ENCODE results near the gene EIF2S2. TPM values are rescaled to one million over a fixed set of nuclear protein-coding genes. Genes with fewer than 3 reads are reported as not detected.

Gene EIF2S2
- total and polyA plus RNA-seq, 2 donors (not counting 1 experiment from before 2014, with no cell fraction given) = 108 to 140 TPM

GRCh38 chr20:34062570-34063482 is 49.2 kb downstream of the EIF2S2 start:
- no peaks in the 10 kb centered on the region for H4K20me1 ChIP-seq (ENCODE audit: control insufficient read depth, extremely low read depth, insufficient read depth, low read length)
- DNase-seq (ENCODE audit: low read depth in 2 of 2) = peak in 1 of 2 donors; percentile 48
- H3K79me2 ChIP-seq (ENCODE audit: control insufficient read depth, insufficient read depth, low read length) = peaks cover 19% of the 10 kb centered on the region
- no peaks in the 10 kb centered on the region for H3K27me3 ChIP-seq (ENCODE audit: control insufficient read depth, insufficient read depth, low read length)
- TF ChIP-seq EZH2 (IDR thresholded peaks at IDR 0.05; ENCODE audit: low read length, missing control alignments) (no peak), CTCF (conservative IDR thresholded peaks at IDR 0.05 in 1 of 2, IDR thresholded peaks at IDR 0.05 in 1 of 2; ENCODE audit: low read depth in 1 of 2, low read length in 2 of 2) (no peak)
- H3K27ac ChIP-seq (ENCODE audit: insufficient read depth, low read length) = no peak overlapping the region
- H3K4me3 ChIP-seq (replicated peaks in 1 of 4; ENCODE audit: control extremely low read depth in 1 of 4, insufficient read depth in 1 of 4, low read depth in 3 of 4, low read length in 4 of 4) = no peak overlapping the region
- no peak overlapping the region for H2AFZ ChIP-seq (ENCODE audit: low read length)
- peaks cover 10% of the 10 kb centered on the region for H3K4me1 ChIP-seq (ENCODE audit: control insufficient read depth, extremely low read depth, insufficient read depth, low read length)
- no peaks in the 10 kb centered on the region for H3K36me3 ChIP-seq (ENCODE audit: control insufficient read depth, insufficient read depth, low read length)
- no peak overlapping the region for H3K4me2 ChIP-seq (ENCODE audit: extremely low read depth, insufficient read depth, low read length)
- H3K9ac ChIP-seq (ENCODE audit: insufficient read depth, low read length) = no peak overlapping the region
- no peaks in the 10 kb centered on the region for H3K9me3 ChIP-seq (ENCODE audit: control insufficient read depth, insufficient read depth, low read depth, low read length)

DNA sequence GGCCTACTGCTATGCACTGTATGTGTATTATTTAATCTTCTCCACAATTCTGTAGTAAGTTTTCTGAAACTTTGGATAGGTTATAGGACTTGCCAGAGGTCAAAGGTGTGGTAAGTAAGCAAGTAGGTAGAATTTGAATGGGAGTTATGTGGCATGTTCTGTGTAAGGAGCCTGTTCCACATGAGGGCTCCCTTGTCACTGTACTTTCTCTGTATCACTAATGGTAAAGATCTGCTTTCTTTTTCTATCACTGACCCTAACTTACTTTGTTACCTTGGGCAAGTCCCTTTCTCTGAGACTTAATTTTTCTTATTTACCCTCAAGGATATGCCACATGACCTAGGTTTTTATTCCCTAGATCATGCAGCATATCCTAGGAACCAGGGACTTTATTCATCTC is 50.3 kb downstream of the EIF2S2 start:
- H3K4me2 ChIP-seq (ENCODE audit: extremely low read depth, insufficient read depth, low read length) = no peak overlapping the region
- peaks cover 1% of the 10 kb centered on the region for H4K20me1 ChIP-seq (ENCODE audit: control insufficient read depth, extremely low read depth, insufficient read depth, low read length)
- H3K9me3 ChIP-seq (ENCODE audit: control insufficient read depth, insufficient read depth, low read depth, low read length) = no peaks in the 10 kb centered on the region
- no peak for TF ChIP-seq CTCF (conservative IDR thresholded peaks at IDR 0.05 in 1 of 2, IDR thresholded peaks at IDR 0.05 in 1 of 2; ENCODE audit: low read depth in 1 of 2, low read length in 2 of 2)
- no peak for TF ChIP-seq EZH2 (IDR thresholded peaks at IDR 0.05; ENCODE audit: low read length, missing control alignments)
- DNase-seq (ENCODE audit: low read depth in 2 of 2) = no peak
- no peak overlapping the region for H3K27ac ChIP-seq (ENCODE audit: insufficient read depth, low read length)
- no peak overlapping the region for H3K4me3 ChIP-seq (replicated peaks in 1 of 4; ENCODE audit: control extremely low read depth in 1 of 4, insufficient read depth in 1 of 4, low read depth in 3 of 4, low read length in 4 of 4)
- H3K27me3 ChIP-seq (ENCODE audit: control insufficient read depth, insufficient read depth, low read length) = no peaks in the 10 kb centered on the region
- H3K9ac ChIP-seq (ENCODE audit: insufficient read depth, low read length) = no peak overlapping the region
- H2AFZ ChIP-seq (ENCODE audit: low read length) = no peak overlapping the region
- H3K4me1 ChIP-seq (ENCODE audit: control insufficient read depth, extremely low read depth, insufficient read depth, low read length) = peaks cover 10% of the 10 kb centered on the region
- H3K79me2 ChIP-seq (ENCODE audit: control insufficient read depth, insufficient read depth, low read length) = peaks cover 19% of the 10 kb centered on the region
- H3K36me3 ChIP-seq (ENCODE audit: control insufficient read depth, insufficient read depth, low read length) = no peaks in the 10 kb centered on the region

DNA sequence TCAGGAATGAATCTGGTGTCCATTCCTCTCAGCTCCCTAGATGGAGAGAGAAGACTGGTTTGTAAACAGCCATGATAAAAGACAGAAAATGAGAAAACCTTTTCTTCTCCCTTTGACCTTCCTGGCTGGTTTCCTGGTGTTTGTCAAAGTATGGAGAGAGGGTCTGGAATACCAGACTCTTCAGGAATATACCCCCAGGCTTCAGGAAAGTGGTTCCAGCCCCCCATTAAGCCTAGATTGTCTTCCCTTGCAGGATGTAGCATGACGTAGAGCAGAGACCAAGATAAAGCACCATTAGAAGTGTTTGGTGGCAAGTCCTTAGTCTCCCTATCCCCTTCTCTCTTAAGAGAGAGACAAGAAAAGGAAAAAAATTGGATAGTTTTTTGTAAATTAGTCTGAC is 51.1 kb downstream of the EIF2S2 start:
- H3K9ac ChIP-seq (ENCODE audit: insufficient read depth, low read length) = no peak overlapping the region
- H3K36me3 ChIP-seq (ENCODE audit: control insufficient read depth, insufficient read depth, low read length) = no peaks in the 10 kb centered on the region
- no peaks in the 10 kb centered on the region for H3K27me3 ChIP-seq (ENCODE audit: control insufficient read depth, insufficient read depth, low read length)
- no peak overlapping the region for H3K4me2 ChIP-seq (ENCODE audit: extremely low read depth, insufficient read depth, low read length)
- H3K79me2 ChIP-seq (ENCODE audit: control insufficient read depth, insufficient read depth, low read length) = peaks cover 21% of the 10 kb centered on the region
- H4K20me1 ChIP-seq (ENCODE audit: control insufficient read depth, extremely low read depth, insufficient read depth, low read length) = peaks cover 1% of the 10 kb centered on the region
- H3K4me3 ChIP-seq (replicated peaks in 1 of 4; ENCODE audit: control extremely low read depth in 1 of 4, insufficient read depth in 1 of 4, low read depth in 3 of 4, low read length in 4 of 4) = no peak overlapping the region
- no peak for DNase-seq (ENCODE audit: low read depth in 2 of 2)
- no peak overlapping the region for H2AFZ ChIP-seq (ENCODE audit: low read length)
- H3K27ac ChIP-seq (ENCODE audit: insufficient read depth, low read length) = no peak overlapping the region
- TF ChIP-seq CTCF (conservative IDR thresholded peaks at IDR 0.05 in 1 of 2, IDR thresholded peaks at IDR 0.05 in 1 of 2; ENCODE audit: low read depth in 1 of 2, low read length in 2 of 2) = no peak
- H3K4me1 ChIP-seq (ENCODE audit: control insufficient read depth, extremely low read depth, insufficient read depth, low read length) = peaks cover 10% of the 10 kb centered on the region
- H3K9me3 ChIP-seq (ENCODE audit: control insufficient read depth, insufficient read depth, low read depth, low read length) = no peaks in the 10 kb centered on the region
